GM19372 (cell line): Measurements from ENCODE around the gene GABRG3.

Experiments
- ATAC-seq: cut with Tn5 transposase; IDR thresholded peaks from one replicate; pipeline ENCODE4 v1.9.1; 2021; ENCODE audit warnings: mild to moderate bottlenecking, low read depth, moderate library complexity; ENCODE audit not compliant: unreplicated experiment

Gene GABRG3

GRCh38 chr15:27485265-27485664 lies 514.3 kb downstream of the GABRG3 start:
- no peak for ATAC-seq

- ATAC-seq: no peak
Measured at GRCh38 chr15:27486051-27486450, 515.1 kb downstream of the GABRG3 start.

- ATAC-seq: no peak
Measured at GRCh38 chr15:27486683-27487647, 516.0 kb downstream of the GABRG3 start.

- no peak for ATAC-seq
Measured at GRCh38 chr15:27487846-27488245, 516.9 kb downstream of the GABRG3 start.

GRCh38 chr15:27490867-27491595 lies 520.0 kb downstream of the GABRG3 start:
- ATAC-seq: no peak

GRCh38 chr15:27491666-27492621 lies 521.0 kb downstream of the GABRG3 start:
- ATAC-seq: no peak

- ATAC-seq: no peak
Measured at GRCh38 chr15:27495963-27496459, 525.0 kb downstream of the GABRG3 start.

GRCh38 chr15:27498700-27499099 lies 527.7 kb downstream of the GABRG3 start:
- ATAC-seq: no peak

- no peak for ATAC-seq
Measured at GRCh38 chr15:27499191-27499590, 528.2 kb downstream of the GABRG3 start.

- ATAC-seq: no peak
Measured at GRCh38 chr15:27499719-27500118, 528.7 kb downstream of the GABRG3 start.

GRCh38 chr15:27500206-27500605 lies 529.2 kb downstream of the GABRG3 start:
- ATAC-seq: no peak

GRCh38 chr15:27506752-27507151 lies 535.8 kb downstream of the GABRG3 start:
- no peak for ATAC-seq

- no peak for ATAC-seq
Measured at GRCh38 chr15:27509014-27509413, 538.0 kb downstream of the GABRG3 start.

GRCh38 chr15:27512281-27513001 lies 541.5 kb downstream of the GABRG3 start:
- ATAC-seq: no peak

- no peak for ATAC-seq
Measured at GRCh38 chr15:27514526-27514925, 543.5 kb downstream of the GABRG3 start.

GRCh38 chr15:27527490-27528067 lies 556.6 kb downstream of the GABRG3 start:
- no peak for ATAC-seq

- ATAC-seq: no peak
Measured at GRCh38 chr15:27529399-27529798, 558.4 kb downstream of the GABRG3 start.

- ATAC-seq: no peak
Measured at GRCh38 chr15:27530994-27531393, 560.0 kb downstream of the GABRG3 start.

GRCh38 chr15:27532358-27532757 lies 561.4 kb downstream of the GABRG3 start:
- no peak for ATAC-seq
